HG03442 (cell line): ENCODE data around the gene TOP3B.
A peak's percentile ranks its signal among the peaks of the same experiment; 100 is the strongest.
"Not testable (repeated sequence)": the region's sequence is repeated elsewhere in the genome, so short reads cannot be mapped to it uniquely, and the experiment has no call there.

Experiments used
- ATAC-seq: cut with Tn5 transposase; IDR thresholded peaks from one replicate; pipeline ENCODE4 v1.9.1; 2021; ENCODE audit warnings: mild to moderate bottlenecking, moderate library complexity; ENCODE audit not compliant: unreplicated experiment

TOP3B gene

GRCh38 chr22:21945453-21946261 is 36.9 kb downstream of the TOP3B start:
- ATAC-seq = no peak

DNA sequence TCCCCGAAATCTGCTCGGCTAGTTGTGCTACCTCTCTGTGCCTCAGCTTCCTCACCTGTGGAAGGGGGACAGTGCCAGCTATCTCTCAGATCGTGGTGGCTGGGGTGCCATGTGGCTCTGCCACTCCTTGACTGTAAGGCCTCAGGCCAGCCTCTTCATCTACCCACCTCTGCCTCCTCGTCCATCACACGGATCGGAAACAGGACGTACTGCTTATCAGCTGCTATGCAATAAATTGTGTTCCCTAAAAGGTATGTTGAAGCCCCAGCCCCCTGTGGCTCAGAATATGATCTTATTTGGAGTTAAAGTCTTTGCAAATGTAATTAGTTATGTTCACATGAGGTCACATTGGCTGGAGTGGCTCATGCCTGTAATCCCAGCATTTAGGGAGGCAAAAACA is 37.7 kb downstream of the TOP3B start:
- ATAC-seq = no peak

- ATAC-seq = no peak
Measured at GRCh38 chr22:21943571-21944448, 38.8 kb downstream of the TOP3B start.

- no peak for ATAC-seq
Measured at GRCh38 chr22:21942407-21943343, 39.9 kb downstream of the TOP3B start.

GRCh38 chr22:21941921-21942320 is 40.7 kb downstream of the TOP3B start:
- no peak for ATAC-seq

GRCh38 chr22:21940521-21940920 is 42.1 kb downstream of the TOP3B start:
- no peak for ATAC-seq

DNA sequence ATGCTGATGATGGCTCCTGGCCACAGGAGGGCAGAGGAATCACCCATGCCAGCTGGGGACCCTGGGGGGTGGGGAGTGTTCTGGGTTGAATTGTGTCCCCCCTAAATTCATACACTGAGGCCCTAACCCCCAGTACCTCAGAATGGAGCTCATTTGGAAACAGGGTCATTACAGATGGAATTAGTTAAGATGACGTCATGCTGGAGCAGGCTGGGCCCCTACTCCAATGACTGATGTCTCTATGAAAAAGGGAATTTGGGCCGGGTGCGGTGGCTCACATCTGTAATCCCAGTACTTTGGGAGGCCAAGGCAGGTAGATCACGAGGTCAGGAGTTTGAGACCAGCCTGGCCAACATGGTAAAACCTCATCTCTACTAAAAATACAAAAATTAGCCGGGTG is 42.7 kb downstream of the TOP3B start:
- ATAC-seq = not testable (repeated sequence)

GRCh38 chr22:21939461-21939913 is 43.1 kb downstream of the TOP3B start:
- ATAC-seq = no peak

- ATAC-seq = no peak
Measured at GRCh38 chr22:21938906-21939305, 43.7 kb downstream of the TOP3B start.

GRCh38 chr22:21938071-21938822 is 44.3 kb downstream of the TOP3B start:
- peak; percentile 81 for ATAC-seq

DNA sequence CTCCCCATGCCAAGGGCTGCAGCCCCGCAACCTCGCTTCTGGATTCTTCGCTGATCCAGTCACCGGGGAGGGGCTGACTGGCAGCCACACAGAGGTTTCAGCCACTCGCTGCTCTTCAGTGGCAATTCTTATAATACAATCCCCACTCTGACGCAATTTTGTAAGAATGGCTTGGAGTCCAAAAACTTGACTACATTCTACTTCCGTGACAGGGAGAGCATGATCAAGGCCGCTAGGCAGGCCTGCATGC is 44.8 kb downstream of the TOP3B start:
- no peak for ATAC-seq

DNA sequence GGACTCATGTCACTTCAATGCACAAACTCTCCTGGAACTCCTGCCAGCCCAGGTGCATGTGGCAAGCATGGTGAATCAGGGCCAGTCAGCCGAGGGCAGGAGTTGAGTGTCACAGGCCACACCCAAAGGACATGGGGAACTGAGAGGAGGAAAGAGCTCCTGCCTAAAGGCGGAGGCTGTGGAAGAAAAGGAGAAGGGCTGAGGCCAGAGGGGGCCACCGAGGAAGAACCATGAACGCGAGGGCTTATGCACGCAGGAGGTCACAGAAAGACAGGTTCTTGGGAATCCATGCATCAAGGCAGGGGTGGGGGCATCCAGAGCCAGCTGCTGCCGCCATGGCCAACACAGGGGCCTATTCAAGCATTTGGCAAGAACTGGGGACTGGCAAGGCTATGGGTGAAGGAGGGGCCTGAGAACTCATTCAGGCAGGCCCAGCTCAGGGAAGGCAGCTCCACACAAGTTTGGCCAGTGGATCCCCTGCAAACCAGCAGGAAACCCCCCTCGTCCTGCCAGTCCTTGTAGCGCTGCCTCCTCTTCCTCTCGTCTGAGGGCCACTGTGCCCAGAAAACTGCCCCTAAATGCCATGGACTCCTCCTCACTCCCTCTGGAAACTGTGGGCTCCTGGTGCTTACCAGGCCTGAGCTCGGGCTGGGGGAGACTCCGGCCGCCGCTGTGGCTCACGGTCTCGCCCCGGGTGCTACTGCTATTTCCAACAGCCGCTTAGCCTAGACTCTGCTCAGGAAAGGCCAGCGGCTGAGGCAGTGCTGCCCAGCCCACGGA is 45.4 kb downstream of the TOP3B start:
- ATAC-seq = no peak

- no peak for ATAC-seq
Measured at GRCh38 chr22:21936151-21936775, 46.3 kb downstream of the TOP3B start.

DNA sequence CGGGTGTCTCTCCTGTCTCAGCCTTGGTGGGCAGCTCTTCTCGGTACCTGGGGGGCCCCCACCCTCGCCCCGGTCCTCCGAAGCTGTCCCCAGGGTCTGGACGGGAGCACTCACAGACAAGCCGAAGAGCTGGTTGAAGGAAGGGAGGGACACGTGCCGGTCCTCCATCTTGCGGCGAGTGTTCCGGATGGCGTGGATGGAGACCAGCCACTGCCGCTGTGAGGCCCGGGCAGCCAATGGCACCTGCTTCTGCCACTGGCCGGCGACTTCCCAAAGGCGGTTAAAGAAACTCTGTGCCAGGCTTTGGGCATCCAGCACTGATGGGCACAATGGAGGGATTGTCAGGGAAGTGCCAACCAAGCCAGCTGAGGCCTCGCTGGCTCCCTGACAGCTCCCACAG is 48.7 kb downstream of the TOP3B start:
- no peak for ATAC-seq

DNA sequence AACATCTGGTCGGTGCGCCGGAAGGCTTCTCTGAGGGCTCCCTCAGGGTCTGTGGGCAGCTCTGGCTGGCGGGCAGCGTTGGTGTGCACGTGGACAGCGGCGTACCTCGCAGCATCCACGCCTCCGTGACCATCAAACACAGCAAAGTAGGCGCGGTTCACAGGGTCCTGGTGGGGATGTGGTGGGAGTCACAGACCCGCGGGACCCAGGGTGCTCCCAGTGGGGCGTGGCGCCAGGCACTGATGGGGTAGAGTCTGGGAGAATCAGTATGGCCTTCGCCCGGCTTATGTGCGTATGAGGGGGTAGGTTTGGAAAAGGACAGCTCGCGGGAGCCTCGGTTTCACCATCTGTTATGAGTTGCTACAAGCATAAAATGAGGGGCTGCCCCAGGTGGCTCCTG is 49.2 kb downstream of the TOP3B start:
- no peak for ATAC-seq

DNA sequence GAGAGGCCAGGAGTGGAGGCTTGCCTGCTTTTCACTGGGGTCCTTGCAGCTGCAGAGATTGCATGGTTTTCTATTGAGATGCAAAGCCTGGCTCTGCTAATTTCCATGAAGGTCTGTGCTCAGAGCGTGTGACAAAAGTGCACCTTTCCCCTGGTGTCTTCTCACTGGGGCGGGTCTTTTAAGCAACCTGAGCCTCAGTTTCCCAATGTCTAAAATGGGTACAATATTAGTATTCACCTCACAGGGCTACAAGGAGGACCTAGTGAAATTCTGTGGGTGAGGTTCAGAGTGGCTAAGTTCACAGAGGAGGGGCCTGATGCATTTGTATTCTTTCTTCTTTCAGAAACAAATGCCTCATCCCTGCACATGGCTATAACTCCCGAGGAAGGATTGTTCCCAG is 50.2 kb downstream of the TOP3B start:
- no peak for ATAC-seq

DNA sequence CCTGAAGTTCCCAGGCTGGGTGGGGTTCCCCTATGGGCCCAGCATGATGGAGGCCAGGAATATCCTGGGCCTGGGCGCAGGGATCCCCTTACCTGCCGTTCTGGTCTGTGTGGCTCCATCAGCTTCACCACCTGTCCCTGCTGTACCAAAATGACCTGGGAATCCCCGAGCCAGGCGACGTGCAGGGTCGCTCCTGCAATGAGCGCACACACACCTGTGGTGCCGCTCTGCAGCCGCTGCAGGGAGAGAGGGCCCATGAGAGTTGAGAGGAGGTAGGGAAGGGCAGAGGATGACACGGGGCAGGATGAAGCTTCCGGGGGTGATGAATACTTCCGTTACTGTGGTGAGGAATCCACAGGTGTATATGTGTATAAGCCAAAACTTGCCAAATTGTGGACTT is 51.5 kb downstream of the TOP3B start:
- no peak for ATAC-seq

GRCh38 chr22:21929253-21929652 is 53.3 kb downstream of the TOP3B start:
- ATAC-seq = no peak

- ATAC-seq = no peak
Measured at GRCh38 chr22:21928048-21928447, 54.5 kb downstream of the TOP3B start.
